AG04450 (cell line): Measurements from ENCODE around the gene SCARB2. TPM values are rescaled to one million over a fixed set of nuclear protein-coding genes. Genes with fewer than 3 reads are reported as not detected.

Source experiments
- CTCF ChIA-PET: fragments of 300-600, 350-600 bp; formaldehyde crosslinking; extraction: SDS; loops from one replicate; lab custom pipeline; 2022; ENCODE audit warnings: antibody characterized with exemption, inconsistent platforms; lab: Charles Lee
- POLR2A ChIA-PET: fragments of 350-600 bp; formaldehyde crosslinking; extraction: SDS; loops from one replicate; lab custom pipeline; 2021; ENCODE audit warnings: antibody characterized with exemption, inconsistent platforms; lab: Yijun Ruan, JAX
- DNase-seq: peaks from one replicate; pipeline ENCODE4 v3.0.0-alpha.2; 2011; ENCODE audit warnings: low read depth, low spot score
- H3K27ac ChIP-seq: one replicate; pipeline ENCODE4 v1.5.1; 2012; ENCODE audit warnings: low read depth, low read length, control low read depth
- H3K27me3 ChIP-seq: one replicate; pipeline ENCODE4 v1.6.0; 2012; ENCODE audit warnings: low read length; ENCODE audit not compliant: control insufficient read depth, insufficient read depth
- H3K4me3 ChIP-seq: 2 replicates; pipeline ENCODE4 v1.5.1; 2011; ENCODE audit warnings: mild to moderate bottlenecking, low read depth, low read length, control low read depth
- H3K9me3 ChIP-seq: 2 replicates; pipeline ENCODE4 v1.5.1; 2012; ENCODE audit warnings: low read length; ENCODE audit not compliant: control insufficient read depth, insufficient read depth
- polyA plus RNA-seq: library from polyadenylated mRNA; depleted of rRNA; stranded (reverse); fragments of >200 nt; gene quantifications from 2 replicates; pipeline ENCODE4 v1.2.3, GENCODE V29; 2011
- TF ChIP-seq, protein P1 (sequence below): IDR thresholded peaks from 2 replicates; pipeline ENCODE4 v1.5.1; 2011; ENCODE audit warnings: low read depth, low read length, control low read depth, inconsistent platforms

The SCARB2 gene
- polyA plus RNA-seq, 1 experiment, result 161 TPM

- ChIA-PET CTCF (interaction anchor here (1.4 kb wide), 1 partner anchor 230 kb away, joined by 4 read pairs; no protein-coding TSS in a partner anchor), POLR2A (no interaction called here)
- DNase-seq, result peak; percentile 33
- peak overlapping the region; percentile 97 for H3K4me3 ChIP-seq
- no peaks in the 10 kb centered on the region for H3K27me3 ChIP-seq
- TF ChIP-seq, protein P1, sequence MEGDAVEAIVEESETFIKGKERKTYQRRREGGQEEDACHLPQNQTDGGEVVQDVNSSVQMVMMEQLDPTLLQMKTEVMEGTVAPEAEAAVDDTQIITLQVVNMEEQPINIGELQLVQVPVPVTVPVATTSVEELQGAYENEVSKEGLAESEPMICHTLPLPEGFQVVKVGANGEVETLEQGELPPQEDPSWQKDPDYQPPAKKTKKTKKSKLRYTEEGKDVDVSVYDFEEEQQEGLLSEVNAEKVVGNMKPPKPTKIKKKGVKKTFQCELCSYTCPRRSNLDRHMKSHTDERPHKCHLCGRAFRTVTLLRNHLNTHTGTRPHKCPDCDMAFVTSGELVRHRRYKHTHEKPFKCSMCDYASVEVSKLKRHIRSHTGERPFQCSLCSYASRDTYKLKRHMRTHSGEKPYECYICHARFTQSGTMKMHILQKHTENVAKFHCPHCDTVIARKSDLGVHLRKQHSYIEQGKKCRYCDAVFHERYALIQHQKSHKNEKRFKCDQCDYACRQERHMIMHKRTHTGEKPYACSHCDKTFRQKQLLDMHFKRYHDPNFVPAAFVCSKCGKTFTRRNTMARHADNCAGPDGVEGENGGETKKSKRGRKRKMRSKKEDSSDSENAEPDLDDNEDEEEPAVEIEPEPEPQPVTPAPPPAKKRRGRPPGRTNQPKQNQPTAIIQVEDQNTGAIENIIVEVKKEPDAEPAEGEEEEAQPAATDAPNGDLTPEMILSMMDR, result no peak
- H3K9me3 ChIP-seq, result no peaks in the 10 kb centered on the region; the same call in 1 of the 2 replicates
- H3K27ac ChIP-seq, result peak overlapping the region; percentile 94
Observed at GRCh38 chr4:76147454-76148141, 66.0 kb downstream of the SCARB2 start.

DNA sequence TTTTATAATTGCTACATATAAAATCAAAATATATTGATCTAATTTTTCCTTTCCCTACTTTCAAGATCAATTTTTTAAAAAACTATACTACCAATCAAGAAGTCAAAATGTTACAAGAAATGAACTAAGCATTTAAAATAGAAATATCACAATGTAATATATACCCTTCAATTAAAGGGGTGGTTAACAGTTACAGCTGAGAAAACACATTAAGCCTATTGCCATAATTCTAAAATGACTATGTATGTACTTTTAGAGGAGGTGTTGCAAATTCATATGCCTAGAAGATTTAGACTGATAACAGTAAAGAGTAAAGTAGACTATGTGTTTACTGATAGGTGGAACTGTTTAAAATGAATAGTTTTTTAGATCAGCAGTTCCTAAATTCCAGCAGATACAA, 69.1 kb downstream of the SCARB2 start:
- ChIA-PET CTCF (interaction anchor here (1.0 kb wide), 1 partner anchor 12 kb away, joined by 3 read pairs; no protein-coding TSS in a partner anchor), POLR2A (no interaction called here)
- no peak overlapping the region for H3K4me3 ChIP-seq
- no peak overlapping the region for H3K27ac ChIP-seq
- TF ChIP-seq, protein P1, result no peak
- H3K9me3 ChIP-seq, result no peaks in the 10 kb centered on the region; the same call in 1 of the 2 replicates
- no peak for DNase-seq
- H3K27me3 ChIP-seq, result no peaks in the 10 kb centered on the region

DNA sequence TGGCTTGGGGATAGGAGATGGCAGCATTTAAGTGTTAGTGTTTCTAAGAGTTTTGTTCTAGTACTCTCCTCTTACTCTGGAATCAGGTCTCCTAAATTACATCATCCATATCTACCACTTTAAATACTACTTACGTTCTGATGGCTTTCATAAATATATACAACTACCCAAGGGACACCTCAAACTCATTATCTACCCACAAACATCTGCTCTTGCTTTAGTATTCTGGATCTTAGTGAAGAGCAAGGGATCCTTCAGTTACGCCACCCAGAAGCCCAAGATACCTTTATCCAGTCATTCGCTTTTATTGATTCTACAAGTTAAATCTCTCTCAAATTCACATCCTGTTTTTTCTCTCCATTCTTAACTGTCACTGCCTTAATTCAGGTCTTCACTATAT, 72.4 kb downstream of the SCARB2 start:
- no peaks in the 10 kb centered on the region for H3K9me3 ChIP-seq
- no peaks in the 10 kb centered on the region for H3K27me3 ChIP-seq
- CTCF ChIA-PET, result interaction anchor here (1.0 kb wide), 1 partner anchor 145 kb away, joined by 4 read pairs; no protein-coding TSS in a partner anchor
- TF ChIP-seq, protein P1, result no peak
- no peak for DNase-seq
- no peak overlapping the region for H3K27ac ChIP-seq
- POLR2A ChIA-PET, result no interaction called here
- H3K4me3 ChIP-seq, result no peak overlapping the region

DNA sequence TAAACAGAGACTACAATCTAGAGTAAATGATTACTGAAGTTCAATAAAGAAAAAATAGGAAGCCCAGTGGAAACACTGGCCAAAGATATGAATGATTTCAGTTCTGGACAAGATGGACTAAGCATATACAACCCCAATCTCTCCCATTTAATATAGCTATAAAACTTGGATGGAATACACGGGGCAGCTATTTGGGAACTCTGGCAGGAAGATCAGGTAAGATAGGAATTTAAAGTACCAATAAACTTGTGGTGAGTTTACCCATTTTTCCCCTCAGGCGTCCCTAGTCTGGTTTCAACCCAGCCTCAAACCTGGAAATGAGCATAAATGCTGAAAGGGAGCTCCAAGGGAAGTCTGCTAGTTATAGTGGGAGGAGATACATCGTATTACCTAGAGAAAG, 85.9 kb downstream of the SCARB2 start:
- no peaks in the 10 kb centered on the region for H3K9me3 ChIP-seq
- H3K27me3 ChIP-seq, result no peaks in the 10 kb centered on the region
- TF ChIP-seq, protein P1, result no peak
- POLR2A ChIA-PET, result no interaction called here
- H3K4me3 ChIP-seq, result no peak overlapping the region
- CTCF ChIA-PET, result interaction anchor here (1.3 kb wide), 1 partner anchor 41 kb away, joined by 4 read pairs; no protein-coding TSS in a partner anchor
- no peak overlapping the region for H3K27ac ChIP-seq
- no peak for DNase-seq

GRCh38 chr4:76125816-76126215, 87.8 kb downstream of the SCARB2 start:
- H3K9me3 ChIP-seq, result no peaks in the 10 kb centered on the region
- H3K4me3 ChIP-seq, result no peak overlapping the region
- no peak overlapping the region for H3K27ac ChIP-seq
- ChIA-PET CTCF (no interaction called here), POLR2A (no interaction called here)
- TF ChIP-seq, protein P1, result no peak
- DNase-seq, result no peak
- no peaks in the 10 kb centered on the region for H3K27me3 ChIP-seq
